Endothelial cell of umbilical vein (primary cell): ENCODE data around the gene ITSN1. TPM values are rescaled to one million over a fixed set of nuclear protein-coding genes. Genes with fewer than 3 reads are reported as not detected.

Experiments
- BruUV-seq: library from RNA; stranded (reverse); fragments of 400-500 nt; replicated peaks from 2 replicates; lab custom pipeline; 2021; lab: Mats Ljungman, UMichigan
- CTCF ChIA-PET: fragments of 300-600, 350-600 bp; sonication (Branson Sonifier 250); formaldehyde crosslinking; loops from one replicate; lab custom pipeline; 2021; ENCODE audit warnings: antibody characterized with exemption, inconsistent platforms; lab: Charles Lee
- POLR2A ChIA-PET: fragments of 300-600, 350-600 bp; sonication (Branson Sonifier 250); formaldehyde crosslinking; loops from one replicate; lab custom pipeline; 2021; ENCODE audit warnings: antibody characterized with exemption, inconsistent platforms; lab: Charles Lee
- DNase-seq: peaks from one replicate; pipeline ENCODE4 v3.0.0-alpha.2; 2011; ENCODE audit warnings: low read depth, low spot score
- FAIRE-seq: peaks from 2 replicates; lab custom pipeline; 2011; peaks lifted over from hg19 to GRCh38; lab: Jason Lieb, UNC
- H2AFZ ChIP-seq: 2 replicates; pipeline ENCODE4 v1.6.0; 2012; ENCODE audit warnings: low read depth, low read length, control low read depth, inconsistent platforms
- H3K27ac ChIP-seq: 2 replicates; pipeline ENCODE4 v1.5.1; 2011; ENCODE audit warnings: low read depth, mild to moderate bottlenecking, control low read depth, low read length, moderate library complexity; ENCODE audit not compliant: insufficient read depth
- H3K27me3 ChIP-seq, 2 experiments: 2 replicates each; pipeline versions ENCODE4 v1.6.0 to v1.6.1; 2011; ENCODE audit warnings: low read length in 2 of 2, mixed read lengths in 1 of 2; ENCODE audit not compliant: control insufficient read depth in 2 of 2, insufficient read depth in 2 of 2
- H3K36me3 ChIP-seq, 2 experiments: 2 replicates in 1 of 2; 3 replicates in 1 of 2; pipeline ENCODE4 v1.5.1; 2011; ENCODE audit warnings: low read length in 2 of 2, mild to moderate bottlenecking in 1 of 2, moderate library complexity in 1 of 2; ENCODE audit not compliant: control insufficient read depth in 2 of 2, insufficient read depth in 2 of 2; ENCODE audit errors: extremely low read depth in 1 of 2
- H3K4me1 ChIP-seq: 3 replicates; pipeline ENCODE4 v1.5.1; 2011; ENCODE audit warnings: mild to moderate bottlenecking, low read length; ENCODE audit not compliant: control insufficient read depth, insufficient read depth; ENCODE audit errors: extremely low read depth
- H3K4me2 ChIP-seq: 2 replicates; pipeline ENCODE4 v1.6.1; 2011; ENCODE audit warnings: low read length, control low read depth, mixed read lengths; ENCODE audit not compliant: insufficient read depth
- H3K4me3 ChIP-seq, 3 experiments: fragments of 200-600 bp in 1 of 3; sonication (generic), shearing (Covaris generic) in 1 of 3; replicated peaks in 1 of 3; 2 replicates each; pipeline ENCODE4 v1.5.1; 2011 to 2016; ENCODE audit warnings: control low read depth in 3 of 3, low read length in 3 of 3, mild to moderate bottlenecking in 2 of 3, inconsistent platforms in 1 of 3, low read depth in 1 of 3, moderate library complexity in 1 of 3; ENCODE audit not compliant: insufficient read depth in 1 of 3
- H3K79me2 ChIP-seq: 2 replicates; pipeline ENCODE4 v1.6.0; 2012; ENCODE audit warnings: low read length, inconsistent platforms; ENCODE audit not compliant: control insufficient read depth, insufficient read depth
- H3K9ac ChIP-seq: replicated peaks from 2 replicates; pipeline ENCODE3; 2011; ENCODE audit warnings: low read length, control low read depth; ENCODE audit not compliant: insufficient read depth; ENCODE audit errors: extremely low read depth
- H3K9me1 ChIP-seq: replicated peaks from 3 replicates; pipeline ENCODE4 v1.6.0; 2011; ENCODE audit warnings: mild to moderate bottlenecking, low read length; ENCODE audit not compliant: control insufficient read depth, insufficient read depth; ENCODE audit errors: extremely low read depth
- H3K9me3 ChIP-seq: replicated peaks from 2 replicates; pipeline ENCODE4 v1.5.1; 2012; ENCODE audit warnings: low read length, inconsistent platforms; ENCODE audit not compliant: control insufficient read depth, insufficient read depth
- H4K20me1 ChIP-seq: replicated peaks from 2 replicates; pipeline ENCODE3; 2011; ENCODE audit warnings: mild to moderate bottlenecking, low read length; ENCODE audit not compliant: control insufficient read depth, insufficient read depth; ENCODE audit errors: extremely low read depth
- EZH2 ChIP-seq: IDR thresholded peaks from 2 replicates; pipeline ENCODE4 v1.6.1; 2012; ENCODE audit warnings: borderline replicate concordance, low read depth, mild to moderate bottlenecking, moderate library complexity, low read length, inconsistent platforms; ENCODE audit not compliant: severe bottlenecking
- FOS ChIP-seq: IDR thresholded peaks from 2 replicates; pipeline ENCODE4 v1.6.1; 2011; ENCODE audit warnings: mild to moderate bottlenecking, low read length, moderate library complexity, borderline replicate concordance; ENCODE audit not compliant: insufficient read depth
- GATA2 ChIP-seq: IDR thresholded peaks from 2 replicates; pipeline ENCODE4 v1.7.0; 2011; ENCODE audit warnings: low read depth, mild to moderate bottlenecking, moderate library complexity, mixed read lengths, low read length; ENCODE audit not compliant: insufficient read length, insufficient read depth
- JUN ChIP-seq: IDR thresholded peaks from 2 replicates; pipeline ENCODE4 v1.6.1; 2011; ENCODE audit warnings: borderline replicate concordance, low read depth; ENCODE audit not compliant: insufficient read length, insufficient read depth
- MAX ChIP-seq: IDR thresholded peaks from 2 replicates; pipeline ENCODE4 v1.6.1; 2011; ENCODE audit not compliant: insufficient read depth, insufficient read length
- MYC ChIP-seq: IDR thresholded peaks from one replicate; pipeline ENCODE4 v1.6.1; 2011; ENCODE audit warnings: mild to moderate bottlenecking, low read depth, low read length
- POLR2A ChIP-seq: IDR thresholded peaks from 2 replicates; pipeline ENCODE4 v1.6.1; 2012; ENCODE audit warnings: low read depth, mild to moderate bottlenecking, control low read depth, low read length
- POLR2AphosphoS5 ChIP-seq: IDR thresholded peaks from 2 replicates; pipeline ENCODE4 v1.6.1; 2012; ENCODE audit warnings: low read depth, mild to moderate bottlenecking, control low read depth, low read length, moderate library complexity; ENCODE audit not compliant: insufficient read depth
- dilution Hi-C: fragments of 300-500 bp; cut with MboI; formaldehyde crosslinking; loops from one replicate; pipeline ENCODE4 v1.15.0; 2019; ENCODE audit warnings: low sequenced_read_pairs; ENCODE audit not compliant: extremely low pct_ligation_motif_present
- intact Hi-C: fragments of 100-400 bp; cut with micrococcal nuclease; formaldehyde crosslinking; loops from one replicate; pipeline ENCODE4 v1.10.0; 2022
- polyA plus RNA-seq, 4 experiments: library from polyadenylated mRNA; depleted of rRNA in 3 of 4; stranded (reverse) in 3 of 4; unstranded in 1 of 4; fragments of >200 nt; gene quantifications; 2 replicates each; pipeline versions ENCODE4 v1.2.1 to v1.2.3, GENCODE V29; 2011 to 2012; ENCODE audit warnings: missing spikeins in 1 of 4
- total RNA-seq: library from RNA; stranded (reverse); gene quantifications from 2 replicates; pipeline ENCODE4 v1.2.3, GENCODE V29; 2021
- TF ChIP-seq, protein P1 (sequence below), 2 donors: IDR thresholded peaks; 1 replicate in 1 of 2; 2 replicates in 1 of 2; pipeline ENCODE4 v1.5.1; 2011; ENCODE audit warnings: low read length in 2 of 2, mild to moderate bottlenecking in 2 of 2, moderate library complexity in 2 of 2, control low read depth in 1 of 2, inconsistent platforms in 1 of 2, low read depth in 1 of 2; ENCODE audit not compliant: insufficient read depth in 1 of 2; ENCODE audit errors: extremely low read depth in 1 of 2

ITSN1 gene
- total and polyA plus RNA-seq, 2 donors (not counting 3 experiments of a cell fraction or from before 2014, with no cell fraction given) = 72.2 to 86.8 TPM

GRCh38 chr21:33703750-33704606, 61.7 kb downstream of the ITSN1 start:
- POLR2A ChIA-PET = interaction anchor here (0.7 kb wide), 1 partner anchor 34 kb away, joined by 4 read pairs; no protein-coding TSS in a partner anchor
- peak overlapping the region; percentile 5 for H3K9ac ChIP-seq
- dilution Hi-C loops (no loop called here), intact Hi-C loops (loop anchor here (5.0 kb wide), 1 partner anchor 47 kb away; no protein-coding TSS in a partner anchor)
- no peaks in the 10 kb centered on the region for H3K36me3 ChIP-seq
- no peak overlapping the region for H2AFZ ChIP-seq
- H3K27me3 ChIP-seq = no peaks in the 10 kb centered on the region
- peak; percentile 84 for FAIRE-seq
- DNase-seq = peak; percentile 51
- peaks cover 78% of the 10 kb centered on the region for H3K79me2 ChIP-seq
- BruUV-seq = no TSS peak
- no peaks in the 10 kb centered on the region for H3K9me3 ChIP-seq
- no peak for TF ChIP-seq GATA2
- TF ChIP-seq MYC = no peak
- no peak for TF ChIP-seq MAX
- TF ChIP-seq, protein P1, sequence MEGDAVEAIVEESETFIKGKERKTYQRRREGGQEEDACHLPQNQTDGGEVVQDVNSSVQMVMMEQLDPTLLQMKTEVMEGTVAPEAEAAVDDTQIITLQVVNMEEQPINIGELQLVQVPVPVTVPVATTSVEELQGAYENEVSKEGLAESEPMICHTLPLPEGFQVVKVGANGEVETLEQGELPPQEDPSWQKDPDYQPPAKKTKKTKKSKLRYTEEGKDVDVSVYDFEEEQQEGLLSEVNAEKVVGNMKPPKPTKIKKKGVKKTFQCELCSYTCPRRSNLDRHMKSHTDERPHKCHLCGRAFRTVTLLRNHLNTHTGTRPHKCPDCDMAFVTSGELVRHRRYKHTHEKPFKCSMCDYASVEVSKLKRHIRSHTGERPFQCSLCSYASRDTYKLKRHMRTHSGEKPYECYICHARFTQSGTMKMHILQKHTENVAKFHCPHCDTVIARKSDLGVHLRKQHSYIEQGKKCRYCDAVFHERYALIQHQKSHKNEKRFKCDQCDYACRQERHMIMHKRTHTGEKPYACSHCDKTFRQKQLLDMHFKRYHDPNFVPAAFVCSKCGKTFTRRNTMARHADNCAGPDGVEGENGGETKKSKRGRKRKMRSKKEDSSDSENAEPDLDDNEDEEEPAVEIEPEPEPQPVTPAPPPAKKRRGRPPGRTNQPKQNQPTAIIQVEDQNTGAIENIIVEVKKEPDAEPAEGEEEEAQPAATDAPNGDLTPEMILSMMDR (IDR thresholded peaks at IDR 0.05; ENCODE audit: extremely low read depth in 1 of 2, insufficient read depth in 1 of 2, low read depth in 1 of 2, low read length in 2 of 2) = no peak
- no peak for TF ChIP-seq JUN
- no peak for TF ChIP-seq POLR2AphosphoS5
- TF ChIP-seq POLR2A = no peak
- no peak for TF ChIP-seq EZH2
- TF ChIP-seq FOS = no peak
- H3K4me2 ChIP-seq = peak overlapping the region; percentile 71
- no peaks in the 10 kb centered on the region for H4K20me1 ChIP-seq
- no peak overlapping the region for H3K4me3 ChIP-seq
- H3K4me1 ChIP-seq = peaks cover 14% of the 10 kb centered on the region
- H3K9me1 ChIP-seq = no peaks in the 10 kb centered on the region
- H3K27ac ChIP-seq = peak overlapping the region; percentile 34
- CTCF ChIA-PET = interaction anchor here (1.1 to 1.5 kb wide), 5 partner anchors 10 to 98 kb away, joined by 3 to 10 read pairs (median 3); no protein-coding TSS in a partner anchor
